NB4 (cell line): ENCODE data around the gene FNDC11.

Experiments
- DNase-seq: peaks from one replicate; pipeline ENCODE4 v3.0.0; 2010; ENCODE audit warnings: low read depth
- H3K4me3 ChIP-seq: one replicate; pipeline ENCODE4 v1.5.1; 2011; ENCODE audit warnings: mild to moderate bottlenecking, low read depth, low read length, moderate library complexity
- CTCF ChIP-seq: IDR thresholded peaks from one replicate; pipeline ENCODE4 v1.5.1; 2012; ENCODE audit warnings: low read depth, low read length
- MYC ChIP-seq: IDR thresholded peaks from 2 replicates; pipeline ENCODE4 v1.6.1; 2011; ENCODE audit warnings: low read depth, low read length
- POLR2A ChIP-seq: IDR thresholded peaks from 2 replicates; pipeline ENCODE4 v1.6.1; 2011; ENCODE audit warnings: mild to moderate bottlenecking; ENCODE audit not compliant: insufficient read length; ENCODE audit errors: extremely low read depth
- TF ChIP-seq, protein P1 (sequence below): IDR thresholded peaks from 2 replicates; pipeline ENCODE4 v1.6.1; 2011; ENCODE audit warnings: low read depth, low read length

The FNDC11 gene

GRCh38 chr20:63529861-63530787 is 23.8 kb upstream of the FNDC11 start:
- TF ChIP-seq MYC (no peak), CTCF (no peak), POLR2A (no peak)
- TF ChIP-seq, protein P1, sequence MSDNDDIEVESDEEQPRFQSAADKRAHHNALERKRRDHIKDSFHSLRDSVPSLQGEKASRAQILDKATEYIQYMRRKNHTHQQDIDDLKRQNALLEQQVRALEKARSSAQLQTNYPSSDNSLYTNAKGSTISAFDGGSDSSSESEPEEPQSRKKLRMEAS: no peak
- no peak overlapping the region for H3K4me3 ChIP-seq
- DNase-seq: no peak

DNA sequence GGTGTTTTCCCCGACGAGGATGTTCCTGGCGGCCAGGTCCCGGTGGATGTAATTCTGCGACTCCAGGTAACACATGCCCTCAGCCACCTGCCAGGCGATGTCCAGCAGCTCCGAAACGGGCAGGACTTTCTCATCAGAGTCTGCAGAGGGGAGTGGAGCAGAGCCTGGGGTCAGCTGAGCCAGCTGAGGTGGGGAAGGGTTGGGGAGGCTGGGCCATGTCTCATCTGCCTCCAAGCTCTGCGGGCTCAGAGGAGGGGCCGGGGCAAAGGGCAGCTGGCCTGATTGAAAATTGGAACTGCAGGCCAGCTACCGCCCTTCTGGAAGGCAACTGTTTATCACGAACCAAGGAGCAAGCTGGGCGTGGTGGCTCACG is 23.2 kb upstream of the FNDC11 start:
- no peak for DNase-seq
- H3K4me3 ChIP-seq: no peak overlapping the region
- TF ChIP-seq, protein P1: no peak

GRCh38 chr20:63531686-63532448 is 22.1 kb upstream of the FNDC11 start:
- TF ChIP-seq POLR2A (no peak), MYC (no peak), CTCF (no peak)
- DNase-seq: no peak
- no peak overlapping the region for H3K4me3 ChIP-seq

GRCh38 chr20:63532449-63532971 is 21.4 kb upstream of the FNDC11 start:
- no peak for DNase-seq
- H3K4me3 ChIP-seq: no peak overlapping the region
- TF ChIP-seq, protein P1: no peak
- TF ChIP-seq CTCF (no peak), MYC (no peak), POLR2A (no peak)

DNA sequence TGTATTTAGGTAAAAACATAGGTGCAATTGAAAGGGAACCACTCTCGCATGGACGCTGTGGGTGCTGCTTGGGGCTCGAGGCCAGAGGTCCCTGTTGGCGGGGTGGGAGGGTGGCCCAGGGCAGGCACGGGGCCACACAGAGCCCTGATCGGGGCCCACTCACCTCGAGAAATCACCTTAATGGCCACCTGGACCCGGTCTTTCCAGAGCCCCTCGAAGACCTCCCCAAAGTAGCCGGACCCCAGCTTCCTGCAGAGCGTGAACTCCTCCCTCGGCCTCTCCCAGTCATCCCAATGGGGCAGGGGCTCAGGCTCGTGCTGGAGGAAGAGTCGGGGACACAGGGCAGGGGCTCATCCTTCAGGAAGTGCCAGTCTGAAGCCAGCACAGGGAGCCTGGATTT is 20.6 kb upstream of the FNDC11 start:
- no peak for DNase-seq
- no peak for TF ChIP-seq MYC
- no peak for TF ChIP-seq POLR2A
- TF ChIP-seq CTCF: no peak
- TF ChIP-seq, protein P1: no peak

GRCh38 chr20:63533871-63534393 is 20.0 kb upstream of the FNDC11 start:
- no peak for DNase-seq
- no peak for TF ChIP-seq MYC
- TF ChIP-seq POLR2A: no peak
- TF ChIP-seq CTCF: no peak
- TF ChIP-seq, protein P1: no peak
- no peak overlapping the region for H3K4me3 ChIP-seq

More for the DNA sequence above, 20.6 kb upstream of the FNDC11 start:
- H3K4me3 ChIP-seq: no peak overlapping the region
